HG02678 (cell line): ENCODE measurements around the gene PIK3C2A.
"Not testable (repeated sequence)": the region's sequence is repeated elsewhere in the genome, so short reads cannot be mapped to it uniquely, and the experiment has no call there.

Experiments used
- ATAC-seq: cut with Tn5 transposase; IDR thresholded peaks from one replicate; pipeline ENCODE4 v1.9.1; 2021; ENCODE audit warnings: mild to moderate bottlenecking, moderate library complexity; ENCODE audit not compliant: unreplicated experiment

The PIK3C2A gene

GRCh38 chr11:17207317-17208256 is at the start of gene PIK3C2A:
PIK3C2A (minus strand) TSS chr11:17207986; CDS start chr11:17169741, 38,245 bp downstream.
- ATAC-seq: peak; percentile 98

- ATAC-seq: no peak
Observed at GRCh38 chr11:17257196-17257595, 49.4 kb upstream of the PIK3C2A start.

- ATAC-seq: no peak
Observed at GRCh38 chr11:17256512-17256911, 48.7 kb upstream of the PIK3C2A start.

DNA sequence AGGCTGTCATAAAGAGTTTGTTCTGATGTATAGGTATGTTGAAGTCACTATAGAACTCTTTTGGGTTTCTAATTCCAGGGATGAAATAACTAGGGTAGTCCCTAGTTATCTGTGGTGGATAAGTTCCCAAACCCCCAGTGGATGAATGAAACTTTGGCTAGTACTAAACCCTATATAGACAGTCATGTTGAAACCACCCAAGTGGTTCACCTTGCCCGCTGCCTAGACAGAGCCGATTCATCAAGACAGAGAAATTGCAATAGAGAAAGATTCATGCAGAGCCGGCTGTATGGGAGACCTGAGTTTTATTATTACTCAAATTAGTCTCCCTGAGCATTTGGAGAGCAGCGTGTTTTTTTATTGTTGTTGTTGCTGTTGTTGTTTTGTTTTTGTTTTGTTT is 44.9 kb upstream of the PIK3C2A start:
- no peak for ATAC-seq

GRCh38 chr11:17250561-17251350 is 43.0 kb upstream of the PIK3C2A start:
- ATAC-seq: no peak

- ATAC-seq: peak; percentile 94
Observed at GRCh38 chr11:17244046-17244445, 36.3 kb upstream of the PIK3C2A start.

- not testable (repeated sequence) for ATAC-seq
Observed at GRCh38 chr11:17242954-17243353, 35.2 kb upstream of the PIK3C2A start.

GRCh38 chr11:17240780-17241179 is 33.0 kb upstream of the PIK3C2A start:
- ATAC-seq: no peak

GRCh38 chr11:17239927-17240326 is 32.1 kb upstream of the PIK3C2A start:
- not testable (repeated sequence) for ATAC-seq

DNA sequence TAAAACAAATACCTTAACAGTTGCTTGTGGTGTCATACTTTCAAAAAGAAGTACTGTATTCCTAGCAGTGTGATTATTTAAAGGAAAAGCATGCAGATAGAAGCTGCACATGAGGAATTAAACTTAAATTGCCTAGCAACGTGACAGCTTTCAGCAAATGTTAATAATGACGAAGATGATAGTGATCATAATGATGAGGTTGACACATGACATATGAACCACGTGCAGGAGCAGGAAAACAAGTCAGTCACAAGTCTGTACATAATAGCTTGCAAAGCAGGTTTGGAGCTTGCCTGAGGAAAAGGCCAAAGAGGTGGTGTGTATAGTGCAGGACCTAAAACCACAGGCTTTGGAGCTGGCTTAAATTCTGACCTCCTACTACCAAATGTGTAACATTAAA is 30.6 kb upstream of the PIK3C2A start:
- no peak for ATAC-seq

- ATAC-seq: no peak
Observed at GRCh38 chr11:17233101-17233500, 25.3 kb upstream of the PIK3C2A start.

- ATAC-seq: peak; percentile 96
Observed at GRCh38 chr11:17230867-17231851, 23.4 kb upstream of the PIK3C2A start.

DNA sequence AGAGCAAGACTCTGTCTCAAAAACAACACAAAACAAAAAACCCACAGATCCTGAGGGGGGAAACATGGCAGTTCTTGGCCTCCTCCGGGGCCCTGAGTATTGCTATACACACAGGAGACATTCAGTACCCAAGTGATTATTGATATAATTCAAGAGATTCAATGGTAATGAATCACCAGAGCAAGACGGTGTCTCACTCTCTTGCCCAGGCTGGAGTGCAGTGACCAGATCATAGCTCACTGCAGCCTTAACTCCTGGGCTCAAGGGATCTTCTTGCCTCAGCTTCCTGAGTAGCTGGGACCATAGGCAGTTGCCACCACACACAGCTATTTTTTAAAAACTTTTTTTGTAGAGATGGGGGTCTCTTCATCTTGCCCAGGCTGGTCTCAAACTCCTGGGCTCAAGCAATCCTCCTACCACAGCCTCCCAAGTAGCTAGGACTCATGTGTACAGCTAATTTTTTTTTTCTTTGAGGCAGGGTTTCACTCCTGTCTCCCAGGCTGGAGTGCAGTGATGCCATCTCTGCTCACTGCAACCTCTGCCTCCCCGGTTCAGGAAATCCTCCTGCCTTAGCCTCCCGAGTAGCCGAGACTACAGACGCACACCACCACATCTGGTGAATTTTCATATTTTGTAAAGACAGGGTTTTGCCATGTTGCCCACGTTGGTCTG is 21.8 kb upstream of the PIK3C2A start:
- no peak for ATAC-seq

DNA sequence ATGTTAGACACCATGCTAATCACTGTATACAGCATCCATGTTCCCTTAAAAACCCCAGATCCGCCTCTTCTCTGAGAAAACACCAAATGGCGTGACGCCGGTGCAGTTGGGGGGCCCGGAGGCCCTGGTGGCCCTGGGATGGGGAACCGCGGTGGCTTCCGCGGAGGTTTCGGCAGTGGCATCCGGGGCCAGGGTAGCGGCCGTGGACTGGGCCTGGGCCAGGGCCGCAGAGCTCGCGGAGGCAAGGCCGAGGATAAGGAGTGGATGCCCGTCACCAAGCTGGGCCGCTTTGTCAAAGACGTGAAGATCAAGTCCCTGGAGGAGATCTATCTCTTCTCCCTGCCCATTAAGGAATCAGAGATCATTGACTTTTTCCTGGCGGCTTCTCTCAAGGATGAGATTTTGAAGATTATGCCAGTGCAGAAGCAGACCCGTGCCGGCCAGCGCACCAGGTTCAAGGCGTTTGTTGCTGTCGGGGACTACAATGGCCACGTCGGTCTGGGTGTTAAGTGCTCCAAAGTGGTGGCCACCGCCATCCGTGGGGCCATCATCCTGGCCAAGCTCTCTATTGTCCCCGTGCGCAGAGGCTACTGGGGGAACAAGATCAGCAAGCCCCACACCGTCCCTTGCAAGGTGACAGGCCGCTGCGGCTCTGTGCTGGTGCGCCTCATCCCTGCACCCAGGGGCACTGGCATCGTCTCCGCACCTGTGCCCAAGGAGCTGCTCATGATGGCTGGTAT is 20.6 kb upstream of the PIK3C2A start:
- not testable (repeated sequence) for ATAC-seq

DNA sequence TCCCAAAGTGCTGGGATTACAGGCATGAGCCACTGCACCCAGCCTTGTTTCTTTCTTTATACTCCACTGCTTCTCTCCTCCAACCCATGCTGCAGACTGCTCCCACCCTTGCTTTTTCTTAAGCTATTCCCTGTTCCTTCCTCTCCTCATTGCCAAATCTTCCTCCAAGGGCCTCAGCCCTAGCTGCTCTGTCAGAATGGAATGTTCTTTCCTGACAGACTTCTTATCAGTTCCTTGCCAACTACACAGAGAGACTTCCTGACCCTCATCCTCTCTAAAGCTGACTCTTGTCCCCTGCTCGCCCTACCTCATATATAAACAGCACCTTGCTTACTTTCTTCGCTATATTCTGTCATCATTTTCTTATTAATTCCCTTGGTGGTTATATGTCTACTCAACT is 16.9 kb upstream of the PIK3C2A start:
- ATAC-seq: no peak

GRCh38 chr11:17221968-17222367 is 14.2 kb upstream of the PIK3C2A start:
- ATAC-seq: no peak

DNA sequence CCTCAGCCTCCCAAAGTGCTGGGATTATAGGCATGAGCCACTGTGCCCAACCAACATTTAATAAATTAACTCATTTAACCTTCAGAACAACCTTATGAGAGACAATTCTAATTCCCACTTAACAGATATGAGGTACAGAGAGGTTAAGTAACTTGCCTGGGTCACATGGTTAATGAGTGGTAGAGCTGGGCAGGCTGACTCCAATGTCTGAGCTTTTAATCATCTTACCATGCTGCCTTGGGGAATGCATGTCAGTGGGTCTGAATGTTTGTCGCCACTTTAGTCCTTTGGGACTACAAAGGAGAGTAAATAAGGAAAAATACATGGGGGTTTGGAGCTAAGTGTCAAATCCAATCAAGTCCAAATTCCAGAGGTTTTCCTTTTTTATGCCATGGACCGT is 11.2 kb upstream of the PIK3C2A start:
- ATAC-seq: no peak

GRCh38 chr11:17218403-17218802 is 10.6 kb upstream of the PIK3C2A start:
- no peak for ATAC-seq

DNA sequence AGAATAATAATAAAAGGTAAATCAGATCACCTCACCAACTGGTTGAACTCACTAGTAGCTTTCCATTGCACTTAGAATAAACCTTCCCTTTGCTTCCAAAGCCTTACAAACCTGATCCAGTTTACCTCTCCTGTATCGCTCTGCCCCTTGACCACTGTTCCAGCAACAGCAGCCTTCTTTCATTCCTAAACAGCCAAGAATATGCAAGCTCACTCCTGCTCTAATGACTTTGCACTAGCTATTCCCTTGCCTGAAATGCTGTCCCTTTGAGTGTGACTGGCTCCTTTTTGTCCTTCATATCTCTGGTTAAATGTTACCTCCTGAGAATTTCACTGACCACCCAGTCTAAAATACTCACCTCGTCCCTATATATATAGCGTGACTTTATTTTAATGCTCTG is 9.6 kb upstream of the PIK3C2A start:
- ATAC-seq: no peak
